H1 (cell line): ENCODE data around the gene CDCP1. TPM values are rescaled to one million over a fixed set of nuclear protein-coding genes. Genes with fewer than 3 reads are reported as not detected.

Experiments used
- ATF2 ChIP-seq: IDR thresholded peaks from 2 replicates; pipeline ENCODE4 v1.6.1; 2012; ENCODE audit warnings: low read length, inconsistent platforms
- ATF3 ChIP-seq: IDR thresholded peaks from 2 replicates; pipeline ENCODE4 v1.6.1; 2011; ENCODE audit warnings: low read depth, mild to moderate bottlenecking, low read length; ENCODE audit not compliant: insufficient read depth
- EGR1 ChIP-seq: IDR thresholded peaks from 2 replicates; pipeline ENCODE4 v1.6.1; 2011; ENCODE audit warnings: low read depth, low read length, borderline replicate concordance
- POU5F1 ChIP-seq: IDR thresholded peaks from 2 replicates; pipeline ENCODE4 v1.6.1; 2011; ENCODE audit warnings: low read depth, mild to moderate bottlenecking, low read length, moderate library complexity
- RBBP5 ChIP-seq: IDR thresholded peaks from 2 replicates; pipeline ENCODE4 v1.7.1; 2012; ENCODE audit warnings: low read depth, mild to moderate bottlenecking, inconsistent platforms, low read length, moderate library complexity, borderline replicate concordance
- SIX5 ChIP-seq: IDR thresholded peaks from 2 replicates; pipeline ENCODE4 v1.6.1; 2011; ENCODE audit warnings: mild to moderate bottlenecking, low read depth, low read length
- polyA plus RNA-seq, 7 experiments: library from polyadenylated mRNA; depleted of rRNA in 3 of 7; stranded (reverse) in 5 of 7; unstranded in 2 of 7; fragments of >200 nt in 5 of 7; fragments of 200-250 nt in 2 of 7; gene quantifications; 1 replicate in 5 of 7; 2 replicates in 1 of 7; 4 replicates in 1 of 7; pipeline versions ENCODE4 v1.2.1 to v1.2.3, GENCODE V29; 2011 to 2013; ENCODE audit warnings: missing spikeins in 2 of 7, mixed read lengths in 2 of 7
- total RNA-seq: library from RNA; stranded (reverse); fragmentation: NEBNext Ultra II Directional; extraction: Animal tissue kit (Norgen Biotek cat#: 25700); gene quantifications from 2 replicates; pipeline ENCODE4 v1.2.1, GENCODE V29; 2021

CDCP1 gene
- total and polyA plus RNA-seq, 2 of the 8 experiments (the other 6 are each of a cell fraction or from before 2014, with no cell fraction given) = 10.0 to 23.3 TPM

GRCh38 chr3:45124956-45125355 is 21.2 kb downstream of the CDCP1 start (continued):
- TF ChIP-seq POU5F1 (no peak), ATF3 (no peak), RBBP5 (no peak), ATF2 (no peak), SIX5 (no peak), EGR1 (no peak)
